OCI-LY3 (cell line): ENCODE results near the gene FAM53A.

ENCODE experiments used
- H2AFZ ChIP-seq: fragments of 200-600, 300-600 bp; shearing (Covaris generic); 2 replicates; pipeline ENCODE4 v1.6.0; 2014; ENCODE audit warnings: antibody characterized with exemption, low read depth, low read length
- H3K27ac ChIP-seq: fragments of 200-600, 300-600 bp; sonication (generic); 2 replicates; pipeline ENCODE4 v1.5.1; 2014; ENCODE audit warnings: mild to moderate bottlenecking, low read length, moderate library complexity, mixed read lengths
- H3K27me3 ChIP-seq: fragments of 200-600, 300-600 bp; sonication (generic); 2 replicates; pipeline ENCODE4 v1.6.1; 2014; ENCODE audit warnings: low read depth, low read length, mixed read lengths
- H3K36me3 ChIP-seq: fragments of 200-600, 300-600 bp; sonication (generic); replicated peaks from 2 replicates; pipeline ENCODE3; 2014; ENCODE audit warnings: low read depth, low read length, mixed read lengths
- H3K4me1 ChIP-seq: fragments of 300-600, 200-600 bp; sonication (generic); 2 replicates; pipeline ENCODE4 v1.6.1; 2014; ENCODE audit warnings: low read length, mixed read lengths
- H3K4me2 ChIP-seq: fragments of 200-600, 300-600 bp; sonication (generic); 2 replicates; pipeline ENCODE4 v1.6.1; 2014; ENCODE audit warnings: low read length, mixed read lengths
- H3K4me3 ChIP-seq: fragments of 300-600, 200-600 bp; sonication (generic); 2 replicates; pipeline ENCODE4 v1.5.1; 2014; ENCODE audit warnings: antibody characterized with exemption, mild to moderate bottlenecking, low read length, moderate library complexity
- H3K79me2 ChIP-seq: fragments of 300-600, 200-600 bp; shearing (Covaris generic); 2 replicates; pipeline ENCODE4 v1.6.1; 2014; ENCODE audit warnings: mild to moderate bottlenecking, low read length, mixed read lengths
- H3K9ac ChIP-seq: fragments of 300-600, 200-600 bp; shearing (Covaris generic); 2 replicates; pipeline ENCODE4 v1.6.0; 2014; ENCODE audit warnings: mild to moderate bottlenecking, low read length, moderate library complexity
- H3K9me3 ChIP-seq: fragments of 200-600, 300-600 bp; shearing (Covaris generic); 2 replicates; pipeline ENCODE4 v1.6.1; 2014; ENCODE audit warnings: low read length, mixed read lengths; ENCODE audit not compliant: insufficient read depth
- H4K20me1 ChIP-seq: fragments of 200-600, 300-600 bp; sonication (generic); 2 replicates; pipeline ENCODE4 v1.6.1; 2016; ENCODE audit warnings: low read length, mixed read lengths; ENCODE audit not compliant: insufficient read depth
- EZH2phosphoT487 ChIP-seq: fragments of 200-600 bp; shearing (Covaris generic); IDR thresholded peaks from 2 replicates; pipeline ENCODE4 v1.6.1; 2018; ENCODE audit warnings: antibody characterized with exemption, mixed run types, low read depth
- TF ChIP-seq, protein P1 (sequence below): fragments of 200-600, 300-600 bp; sonication (generic); IDR thresholded peaks from 2 replicates; pipeline ENCODE4 v1.5.1; 2014; ENCODE audit warnings: antibody characterized with exemption, low read length, low read depth

Gene FAM53A

DNA sequence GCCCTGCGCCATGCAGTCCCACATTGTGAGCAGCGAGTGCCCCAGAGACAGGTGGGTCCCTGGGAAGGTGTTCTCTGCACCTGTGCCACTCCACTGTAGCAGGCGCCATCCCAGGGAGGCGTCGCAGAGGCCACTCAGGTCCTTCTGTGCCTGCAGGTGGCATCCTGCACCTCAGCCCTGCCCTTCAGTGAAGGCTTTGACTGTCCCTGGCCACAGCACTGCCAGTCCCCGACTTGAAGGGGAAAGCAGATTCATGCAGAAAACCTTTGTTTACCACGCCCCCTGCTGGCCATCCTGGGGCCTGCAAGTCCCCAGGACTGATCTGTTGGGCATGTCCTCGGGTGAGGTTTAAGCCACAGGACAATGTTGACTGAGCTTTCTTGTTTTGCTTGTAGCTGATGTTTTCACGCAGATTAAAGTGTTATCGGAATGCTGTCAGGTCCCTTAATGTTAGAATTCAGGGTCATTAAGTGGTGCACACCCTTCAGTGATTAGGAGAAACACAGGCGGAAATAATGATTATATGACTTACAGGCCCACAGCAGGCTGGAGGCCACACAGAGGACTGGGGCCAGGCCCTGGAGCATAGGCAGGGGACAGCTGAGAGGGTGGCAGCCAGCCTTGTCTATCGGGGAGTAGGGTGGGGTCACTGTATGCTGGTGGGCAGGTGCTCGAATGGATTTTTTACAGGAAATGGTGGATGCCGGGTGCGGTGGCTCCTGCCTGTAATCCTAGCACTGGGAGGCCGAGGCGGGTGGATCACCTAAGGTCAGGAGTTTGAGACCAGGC, 42.2 kb upstream of the FAM53A start:
- Histone ChIP-seq H3K9me3 (no peaks in the 10 kb centered on the region), H3K4me2 (no peak overlapping the region), H3K4me3 (no peak overlapping the region), H3K36me3 (peaks cover 63% of the 10 kb centered on the region), H3K9ac (no peak overlapping the region), H3K79me2 (peaks cover 82% of the 10 kb centered on the region), H2AFZ (no peak overlapping the region), H4K20me1 (peaks cover 20% of the 10 kb centered on the region), H3K27ac (no peak overlapping the region), H3K4me1 (peaks cover 12% of the 10 kb centered on the region), H3K27me3 (no peaks in the 10 kb centered on the region)
- TF ChIP-seq EZH2phosphoT487 = no peak
- TF ChIP-seq, protein P1, sequence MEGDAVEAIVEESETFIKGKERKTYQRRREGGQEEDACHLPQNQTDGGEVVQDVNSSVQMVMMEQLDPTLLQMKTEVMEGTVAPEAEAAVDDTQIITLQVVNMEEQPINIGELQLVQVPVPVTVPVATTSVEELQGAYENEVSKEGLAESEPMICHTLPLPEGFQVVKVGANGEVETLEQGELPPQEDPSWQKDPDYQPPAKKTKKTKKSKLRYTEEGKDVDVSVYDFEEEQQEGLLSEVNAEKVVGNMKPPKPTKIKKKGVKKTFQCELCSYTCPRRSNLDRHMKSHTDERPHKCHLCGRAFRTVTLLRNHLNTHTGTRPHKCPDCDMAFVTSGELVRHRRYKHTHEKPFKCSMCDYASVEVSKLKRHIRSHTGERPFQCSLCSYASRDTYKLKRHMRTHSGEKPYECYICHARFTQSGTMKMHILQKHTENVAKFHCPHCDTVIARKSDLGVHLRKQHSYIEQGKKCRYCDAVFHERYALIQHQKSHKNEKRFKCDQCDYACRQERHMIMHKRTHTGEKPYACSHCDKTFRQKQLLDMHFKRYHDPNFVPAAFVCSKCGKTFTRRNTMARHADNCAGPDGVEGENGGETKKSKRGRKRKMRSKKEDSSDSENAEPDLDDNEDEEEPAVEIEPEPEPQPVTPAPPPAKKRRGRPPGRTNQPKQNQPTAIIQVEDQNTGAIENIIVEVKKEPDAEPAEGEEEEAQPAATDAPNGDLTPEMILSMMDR = peak; percentile 93

DNA sequence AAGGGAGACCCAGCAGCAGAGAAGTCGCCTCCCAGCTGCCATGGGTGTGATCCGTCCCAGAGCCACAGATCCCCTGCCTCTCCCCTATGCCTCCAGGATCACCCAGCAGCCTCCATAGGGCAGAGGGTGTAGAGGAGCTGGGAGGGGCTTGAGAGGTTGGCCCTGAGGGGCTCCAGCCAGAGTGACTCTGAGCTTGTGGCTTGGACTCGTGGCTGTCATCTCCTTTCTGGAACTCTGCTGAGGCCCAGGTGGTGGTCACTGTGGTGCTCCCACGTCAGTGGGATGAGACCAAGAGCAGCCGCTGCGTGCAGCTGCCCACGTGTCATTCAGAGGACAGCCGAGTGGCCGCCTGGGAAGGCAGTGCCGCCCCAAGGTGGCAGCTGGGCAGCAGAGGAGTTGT, 41.4 kb upstream of the FAM53A start:
- peaks cover 20% of the 10 kb centered on the region for H4K20me1 ChIP-seq
- H3K9ac ChIP-seq = no peak overlapping the region
- TF ChIP-seq, protein P1 = no peak
- no peak for TF ChIP-seq EZH2phosphoT487
- H3K4me1 ChIP-seq = peaks cover 12% of the 10 kb centered on the region
- no peak overlapping the region for H3K4me2 ChIP-seq
- no peak overlapping the region for H3K27ac ChIP-seq
- no peaks in the 10 kb centered on the region for H3K27me3 ChIP-seq
- H3K36me3 ChIP-seq = peaks cover 54% of the 10 kb centered on the region
- H3K79me2 ChIP-seq = peaks cover 80% of the 10 kb centered on the region
- no peak overlapping the region for H2AFZ ChIP-seq
- H3K9me3 ChIP-seq = no peaks in the 10 kb centered on the region
- no peak overlapping the region for H3K4me3 ChIP-seq

DNA sequence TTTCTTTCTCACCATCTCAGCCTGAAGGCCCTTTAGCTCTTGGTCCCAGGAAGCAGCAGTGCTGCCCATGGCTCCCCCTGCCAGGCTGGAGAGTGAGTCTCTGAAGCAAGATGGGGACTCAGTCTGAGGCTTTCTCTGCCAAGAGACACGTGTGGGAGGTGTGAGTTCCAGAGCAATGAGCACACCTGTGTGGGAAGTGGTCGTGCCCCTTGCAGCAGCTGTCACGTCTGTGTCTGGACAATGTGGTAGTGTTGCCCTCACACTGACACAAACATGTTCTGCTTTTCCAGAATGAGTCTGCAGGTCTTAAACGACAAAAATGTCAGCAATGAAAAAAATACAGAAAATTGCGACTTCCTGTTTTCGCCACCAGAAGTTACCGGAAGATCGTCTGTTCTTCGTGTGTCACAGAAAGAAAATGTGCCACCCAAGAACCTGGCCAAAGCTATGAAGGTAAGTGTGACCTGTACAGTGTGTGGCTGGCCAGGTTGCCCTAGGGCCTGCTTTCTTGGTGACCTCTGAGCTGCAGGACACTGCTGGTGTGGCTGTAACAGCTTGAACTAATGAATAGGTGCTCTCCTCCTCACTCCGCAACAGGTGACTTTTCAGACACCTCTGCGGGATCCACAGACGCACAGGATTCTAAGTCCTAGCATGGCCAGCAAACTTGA, 39.2 kb upstream of the FAM53A start:
- H3K79me2 ChIP-seq = peaks cover 84% of the 10 kb centered on the region
- no peaks in the 10 kb centered on the region for H3K9me3 ChIP-seq
- no peak overlapping the region for H2AFZ ChIP-seq
- H3K4me1 ChIP-seq = peaks cover 23% of the 10 kb centered on the region
- H4K20me1 ChIP-seq = peaks cover 15% of the 10 kb centered on the region; the same call in 1 of the 2 replicates
- no peaks in the 10 kb centered on the region for H3K27me3 ChIP-seq
- H3K27ac ChIP-seq = peak overlapping the region; percentile 53
- peaks cover 41% of the 10 kb centered on the region for H3K36me3 ChIP-seq
- H3K4me3 ChIP-seq = peak overlapping the region; percentile 97
- no peak for TF ChIP-seq EZH2phosphoT487
- TF ChIP-seq, protein P1 = no peak
- H3K9ac ChIP-seq = peak overlapping the region; percentile 95
- H3K4me2 ChIP-seq = peak overlapping the region; percentile 99

DNA sequence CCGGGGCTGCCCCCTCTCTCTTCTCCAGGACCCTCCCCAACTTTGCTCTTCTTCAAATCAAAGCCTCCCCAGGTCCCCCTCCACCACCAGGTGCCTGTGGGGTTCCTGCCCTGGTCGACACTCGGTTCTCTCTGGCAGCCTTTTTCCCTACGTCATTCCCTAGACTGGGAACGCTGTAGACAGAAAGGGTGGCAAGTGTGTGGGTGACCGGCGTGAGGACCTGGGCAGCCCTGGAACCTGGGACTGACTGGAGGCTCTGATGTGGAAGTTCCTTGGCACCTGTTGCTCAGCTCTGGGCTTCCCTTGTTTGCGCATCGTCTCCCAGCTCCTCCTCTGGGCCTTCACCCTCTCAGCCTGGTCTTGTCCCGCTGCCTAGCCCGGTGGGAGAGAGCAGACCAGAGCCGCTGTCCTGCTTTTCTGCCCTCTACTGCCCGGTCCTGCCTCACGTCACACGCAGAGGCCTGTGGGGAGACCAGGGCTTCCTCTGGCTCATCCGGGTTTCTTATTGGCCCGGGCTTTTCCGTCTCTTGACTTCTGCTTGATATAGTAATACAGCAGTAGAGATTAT, 38.5 kb upstream of the FAM53A start:
- no peaks in the 10 kb centered on the region for H3K27me3 ChIP-seq
- peaks cover 84% of the 10 kb centered on the region for H3K79me2 ChIP-seq
- peak overlapping the region; percentile 99 for H3K4me2 ChIP-seq
- peaks cover 27% of the 10 kb centered on the region for H3K4me1 ChIP-seq
- TF ChIP-seq, protein P1 = no peak
- TF ChIP-seq EZH2phosphoT487 = no peak
- H4K20me1 ChIP-seq = peaks cover 15% of the 10 kb centered on the region; the same call in 1 of the 2 replicates
- H2AFZ ChIP-seq = no peak overlapping the region
- peaks cover 38% of the 10 kb centered on the region for H3K36me3 ChIP-seq
- peak overlapping the region; percentile 97 for H3K4me3 ChIP-seq
- peak overlapping the region; percentile 53 for H3K27ac ChIP-seq
- H3K9ac ChIP-seq = peak overlapping the region; percentile 95
- no peaks in the 10 kb centered on the region for H3K9me3 ChIP-seq
